ENCODE data around the gene DYRK3.

Gene DYRK3

GRCh38 chr1:206635080-206635977 lies at the start of gene DYRK3:
DYRK3 (plus strand) TSS chr1:206635536; CDS start chr1:206635704, 168 bp downstream.
- H3K27me3 Mint-ChIP-seq, result peaks cover 21% of the 10 kb centered on the region
- H3K4me3 Mint-ChIP-seq, result peak within 1 kb of the TSS; percentile 87
- H3K4me1 Mint-ChIP-seq, result peaks cover 31% of the 10 kb centered on the region
- H3K27ac Mint-ChIP-seq, result peak within 1 kb of the TSS; percentile 50
- H3K9me3 Mint-ChIP-seq, result no peaks in the 10 kb centered on the region
- no peaks in the 10 kb centered on the region for H3K36me3 Mint-ChIP-seq
- peak; percentile 96 for ATAC-seq

- no peak for ATAC-seq
- peak overlapping the region; percentile 15 for H3K27ac Mint-ChIP-seq
- no peaks in the 10 kb centered on the region for H3K27me3 Mint-ChIP-seq
- H3K4me3 Mint-ChIP-seq, result no peak overlapping the region
- H3K9me3 Mint-ChIP-seq, result no peaks in the 10 kb centered on the region
- H3K36me3 Mint-ChIP-seq, result peaks cover 39% of the 10 kb centered on the region
- H3K4me1 Mint-ChIP-seq, result peaks cover 40% of the 10 kb centered on the region
Observed at GRCh38 chr1:206586501-206587445, 48.6 kb upstream of the DYRK3 start.

GRCh38 chr1:206587904-206588303 lies 47.4 kb upstream of the DYRK3 start:
- no peaks in the 10 kb centered on the region for H3K27me3 Mint-ChIP-seq
- H3K27ac Mint-ChIP-seq, result peak overlapping the region; percentile 15
- H3K4me3 Mint-ChIP-seq, result no peak overlapping the region

GRCh38 chr1:206588492-206588891 lies 46.8 kb upstream of the DYRK3 start:
- no peak for ATAC-seq
- peaks cover 48% of the 10 kb centered on the region for H3K36me3 Mint-ChIP-seq
- peaks cover 23% of the 10 kb centered on the region for H3K4me1 Mint-ChIP-seq
- H3K4me3 Mint-ChIP-seq, result no peak overlapping the region
- H3K27ac Mint-ChIP-seq, result peak overlapping the region; percentile 15
- H3K27me3 Mint-ChIP-seq, result no peaks in the 10 kb centered on the region
- H3K9me3 Mint-ChIP-seq, result no peaks in the 10 kb centered on the region

More at GRCh38 chr1:206587904-206588303, 47.4 kb upstream of the DYRK3 start:
- ATAC-seq, result no peak
- H3K4me1 Mint-ChIP-seq, result peaks cover 29% of the 10 kb centered on the region
- no peaks in the 10 kb centered on the region for H3K9me3 Mint-ChIP-seq
- peaks cover 48% of the 10 kb centered on the region for H3K36me3 Mint-ChIP-seq

- no peaks in the 10 kb centered on the region for H3K27me3 Mint-ChIP-seq
- peaks cover 20% of the 10 kb centered on the region for H3K4me1 Mint-ChIP-seq
- peak overlapping the region; percentile 15 for H3K27ac Mint-ChIP-seq
- H3K4me3 Mint-ChIP-seq, result no peak overlapping the region
- H3K36me3 Mint-ChIP-seq, result peaks cover 52% of the 10 kb centered on the region
- no peaks in the 10 kb centered on the region for H3K9me3 Mint-ChIP-seq
- ATAC-seq, result no peak
Observed at GRCh38 chr1:206589206-206589605, 46.1 kb upstream of the DYRK3 start.

GRCh38 chr1:206590025-206590758 lies 45.1 kb upstream of the DYRK3 start:
- Mint-ChIP-seq H3K4me3 (no peak overlapping the region), H3K9me3 (no peaks in the 10 kb centered on the region), H3K4me1 (peaks cover 16% of the 10 kb centered on the region), H3K27me3 (no peaks in the 10 kb centered on the region), H3K36me3 (peaks cover 57% of the 10 kb centered on the region), H3K27ac (peak overlapping the region; percentile 15)
- peak; percentile 86 for ATAC-seq

- Mint-ChIP-seq H3K4me1 (peaks cover 15% of the 10 kb centered on the region), H3K27me3 (no peaks in the 10 kb centered on the region), H3K27ac (peak overlapping the region; percentile 15), H3K36me3 (peaks cover 52% of the 10 kb centered on the region), H3K4me3 (no peak overlapping the region), H3K9me3 (no peaks in the 10 kb centered on the region)
- no peak for ATAC-seq
Observed at GRCh38 chr1:206591226-206591625, 44.1 kb upstream of the DYRK3 start.

GRCh38 chr1:206591696-206592095 lies 43.6 kb upstream of the DYRK3 start:
- Mint-ChIP-seq H3K36me3 (peaks cover 54% of the 10 kb centered on the region), H3K27ac (peak overlapping the region; percentile 15), H3K4me1 (peaks cover 15% of the 10 kb centered on the region), H3K4me3 (no peak overlapping the region), H3K9me3 (no peaks in the 10 kb centered on the region), H3K27me3 (no peaks in the 10 kb centered on the region)
- no peak for ATAC-seq

- no peak overlapping the region for H3K4me3 Mint-ChIP-seq
- peaks cover 15% of the 10 kb centered on the region for H3K4me1 Mint-ChIP-seq
- H3K36me3 Mint-ChIP-seq, result peaks cover 51% of the 10 kb centered on the region
- no peaks in the 10 kb centered on the region for H3K27me3 Mint-ChIP-seq
- no peak for ATAC-seq
- no peaks in the 10 kb centered on the region for H3K9me3 Mint-ChIP-seq
- H3K27ac Mint-ChIP-seq, result peak overlapping the region; percentile 15
Observed at GRCh38 chr1:206593351-206593925, 41.9 kb upstream of the DYRK3 start.

- no peak for ATAC-seq
- no peak overlapping the region for H3K4me3 Mint-ChIP-seq
- H3K9me3 Mint-ChIP-seq, result no peaks in the 10 kb centered on the region
- peaks cover 59% of the 10 kb centered on the region for H3K36me3 Mint-ChIP-seq
- no peaks in the 10 kb centered on the region for H3K4me1 Mint-ChIP-seq
- H3K27me3 Mint-ChIP-seq, result no peaks in the 10 kb centered on the region
- H3K27ac Mint-ChIP-seq, result no peak overlapping the region
Observed at GRCh38 chr1:206595581-206596318, 39.6 kb upstream of the DYRK3 start.

- Mint-ChIP-seq H3K27me3 (no peaks in the 10 kb centered on the region), H3K4me1 (no peaks in the 10 kb centered on the region), H3K9me3 (no peaks in the 10 kb centered on the region), H3K4me3 (no peak overlapping the region), H3K36me3 (peaks cover 64% of the 10 kb centered on the region), H3K27ac (peak overlapping the region; percentile 31)
- ATAC-seq, result no peak
Observed at GRCh38 chr1:206596319-206596666, 39.0 kb upstream of the DYRK3 start.

- Mint-ChIP-seq H3K27ac (no peak overlapping the region), H3K9me3 (no peaks in the 10 kb centered on the region), H3K36me3 (peaks cover 51% of the 10 kb centered on the region), H3K4me3 (no peak overlapping the region), H3K27me3 (no peaks in the 10 kb centered on the region), H3K4me1 (no peaks in the 10 kb centered on the region)
- ATAC-seq, result no peak
Observed at GRCh38 chr1:206600527-206600926, 34.8 kb upstream of the DYRK3 start.

- Mint-ChIP-seq H3K36me3 (peaks cover 52% of the 10 kb centered on the region), H3K27me3 (no peaks in the 10 kb centered on the region), H3K4me3 (no peak overlapping the region), H3K4me1 (peaks cover 34% of the 10 kb centered on the region), H3K27ac (no peak overlapping the region), H3K9me3 (no peaks in the 10 kb centered on the region)
- ATAC-seq, result no peak
Observed at GRCh38 chr1:206604861-206605260, 30.5 kb upstream of the DYRK3 start.

GRCh38 chr1:206606867-206607266 lies 28.5 kb upstream of the DYRK3 start:
- no peak for ATAC-seq
- Mint-ChIP-seq H3K4me3 (no peak overlapping the region), H3K9me3 (no peaks in the 10 kb centered on the region), H3K27me3 (no peaks in the 10 kb centered on the region), H3K36me3 (peaks cover 51% of the 10 kb centered on the region), H3K4me1 (peaks cover 52% of the 10 kb centered on the region), H3K27ac (peak overlapping the region; percentile 52)
